MG63 (cell line): ENCODE data around the gene EPB41L5. TPM values are rescaled to one million over a fixed set of nuclear protein-coding genes. Genes with fewer than 3 reads are reported as not detected.
"Not testable (repeated sequence)": the region's sequence is repeated elsewhere in the genome, so short reads cannot be mapped to it uniquely, and the experiment has no call there.

Experiments
- DNase-seq: peaks from one replicate; pipeline ENCODE4 v3.0.0-alpha.2; 2020
- H3K27me3 ChIP-seq: fragments of 250-450 bp; sonication (Bioruptor Pico); 2 replicates; pipeline ENCODE4 v1.5.1; 2020; ENCODE audit warnings: mild to moderate bottlenecking, moderate library complexity
- H3K36me3 ChIP-seq: fragments of 250-450 bp; sonication (Bioruptor Pico); 2 replicates; pipeline ENCODE4 v1.5.1; 2020; ENCODE audit warnings: mild to moderate bottlenecking, moderate library complexity
- H3K4me3 ChIP-seq: fragments of 250-450 bp; sonication (Bioruptor Pico); 2 replicates; pipeline ENCODE4 v1.5.1; 2020; ENCODE audit warnings: mild to moderate bottlenecking, moderate library complexity
- H3K9me3 ChIP-seq: fragments of 250-450 bp; sonication (Bioruptor Pico); 2 replicates; pipeline ENCODE4 v1.5.1; 2020; ENCODE audit warnings: mild to moderate bottlenecking, moderate library complexity
- total RNA-seq: library from RNA; depleted of rRNA; stranded (reverse); fragments of >200 nt; shearing (Covaris generic); gene quantifications from 2 replicates; pipeline ENCODE4 v1.2.3, GENCODE V29; 2014; ENCODE audit warnings: low replicate concordance

Gene EPB41L5
- total RNA-seq, 1 experiment from 2014 or later: 11.8 TPM

GRCh38 chr2:120148669-120149068, 135.8 kb downstream of the EPB41L5 start:
- H3K36me3 ChIP-seq: no peaks in the 10 kb centered on the region
- H3K4me3 ChIP-seq: no peak overlapping the region
- no peaks in the 10 kb centered on the region; the same call in 1 of the 2 replicates for H3K9me3 ChIP-seq
- DNase-seq: no peak
- no peaks in the 10 kb centered on the region for H3K27me3 ChIP-seq

- Histone ChIP-seq H3K9me3 (no peaks in the 10 kb centered on the region; the same call in 1 of the 2 replicates), H3K4me3 (no peak overlapping the region), H3K27me3 (no peaks in the 10 kb centered on the region), H3K36me3 (no peaks in the 10 kb centered on the region)
- DNase-seq: no peak
These were observed 136.5 kb downstream of the EPB41L5 start for GRCh38 chr2:120149406-120149805.

- DNase-seq: no peak
- Histone ChIP-seq H3K4me3 (no peak overlapping the region), H3K9me3 (peaks cover under 1% of the 10 kb centered on the region), H3K27me3 (no peaks in the 10 kb centered on the region), H3K36me3 (no peaks in the 10 kb centered on the region)
These were observed 137.2 kb downstream of the EPB41L5 start for GRCh38 chr2:120150040-120150482.

GRCh38 chr2:120155308-120155707, 142.4 kb downstream of the EPB41L5 start:
- Histone ChIP-seq H3K36me3 (no peaks in the 10 kb centered on the region), H3K27me3 (no peaks in the 10 kb centered on the region), H3K4me3 (no peak overlapping the region), H3K9me3 (peaks cover 7% of the 10 kb centered on the region)
- no peak for DNase-seq

GRCh38 chr2:120158658-120159057, 145.8 kb downstream of the EPB41L5 start:
- DNase-seq: not testable (repeated sequence)

GRCh38 chr2:120161190-120161589, 148.3 kb downstream of the EPB41L5 start:
- H3K36me3 ChIP-seq: no peaks in the 10 kb centered on the region
- no peak for DNase-seq
- 0 out of 2 replicates have a peak, but pooled peaks cover 2% of the 10 kb centered on the region for H3K9me3 ChIP-seq
- no peaks in the 10 kb centered on the region for H3K27me3 ChIP-seq
- H3K4me3 ChIP-seq: no peak overlapping the region

More at GRCh38 chr2:120158658-120159057, 145.8 kb downstream of the EPB41L5 start:
- not testable (repeated sequence) for H3K36me3 ChIP-seq, H3K9me3 ChIP-seq, H3K27me3 ChIP-seq, H3K4me3 ChIP-seq

- no peaks in the 10 kb centered on the region for H3K9me3 ChIP-seq
- H3K36me3 ChIP-seq: no peaks in the 10 kb centered on the region
- H3K27me3 ChIP-seq: no peaks in the 10 kb centered on the region
- no peak for DNase-seq
- no peak overlapping the region for H3K4me3 ChIP-seq
These were observed 149.8 kb downstream of the EPB41L5 start for GRCh38 chr2:120162716-120163115.

GRCh38 chr2:120167272-120167671, 154.4 kb downstream of the EPB41L5 start:
- Histone ChIP-seq H3K27me3 (no peaks in the 10 kb centered on the region), H3K36me3 (no peaks in the 10 kb centered on the region), H3K9me3 (no peaks in the 10 kb centered on the region; the same call in 1 of the 2 replicates), H3K4me3 (no peak overlapping the region)
- no peak for DNase-seq

- DNase-seq: no peak
- H3K36me3 ChIP-seq: no peaks in the 10 kb centered on the region
- H3K4me3 ChIP-seq: no peak overlapping the region
- H3K27me3 ChIP-seq: no peaks in the 10 kb centered on the region
- no peaks in the 10 kb centered on the region; the same call in 1 of the 2 replicates for H3K9me3 ChIP-seq
These were observed 156.1 kb downstream of the EPB41L5 start for GRCh38 chr2:120169020-120169419.

GRCh38 chr2:120174963-120175581, 162.2 kb downstream of the EPB41L5 start:
- H3K9me3 ChIP-seq: no peaks in the 10 kb centered on the region; the same call in 1 of the 2 replicates
- no peaks in the 10 kb centered on the region for H3K27me3 ChIP-seq
- no peaks in the 10 kb centered on the region for H3K36me3 ChIP-seq
- DNase-seq: no peak
- no peak overlapping the region for H3K4me3 ChIP-seq

GRCh38 chr2:120176526-120176925, 163.6 kb downstream of the EPB41L5 start:
- H3K4me3 ChIP-seq: no peak overlapping the region
- H3K27me3 ChIP-seq: no peaks in the 10 kb centered on the region
- no peaks in the 10 kb centered on the region for H3K36me3 ChIP-seq
- DNase-seq: no peak
- no peaks in the 10 kb centered on the region for H3K9me3 ChIP-seq

GRCh38 chr2:120177001-120177621, 164.2 kb downstream of the EPB41L5 start:
- no peak overlapping the region for H3K4me3 ChIP-seq
- H3K9me3 ChIP-seq: no peaks in the 10 kb centered on the region
- H3K27me3 ChIP-seq: no peaks in the 10 kb centered on the region
- DNase-seq: no peak
- no peaks in the 10 kb centered on the region for H3K36me3 ChIP-seq

- DNase-seq: no peak
- H3K27me3 ChIP-seq: no peaks in the 10 kb centered on the region
- H3K36me3 ChIP-seq: no peaks in the 10 kb centered on the region
- H3K4me3 ChIP-seq: no peak overlapping the region
- H3K9me3 ChIP-seq: no peaks in the 10 kb centered on the region
These were observed 165.1 kb downstream of the EPB41L5 start for GRCh38 chr2:120177973-120178372.

- Histone ChIP-seq H3K9me3 (no peaks in the 10 kb centered on the region), H3K4me3 (no peak overlapping the region), H3K36me3 (no peaks in the 10 kb centered on the region), H3K27me3 (no peaks in the 10 kb centered on the region)
- no peak for DNase-seq
These were observed 166.5 kb downstream of the EPB41L5 start for GRCh38 chr2:120179396-120179795.

GRCh38 chr2:120180066-120180465, 167.2 kb downstream of the EPB41L5 start:
- no peak for DNase-seq
- no peaks in the 10 kb centered on the region for H3K9me3 ChIP-seq

GRCh38 chr2:120182019-120182560, 169.2 kb downstream of the EPB41L5 start:
- H3K4me3 ChIP-seq: no peak overlapping the region
- no peaks in the 10 kb centered on the region for H3K27me3 ChIP-seq
- H3K9me3 ChIP-seq: no peaks in the 10 kb centered on the region
- no peak for DNase-seq
- no peaks in the 10 kb centered on the region for H3K36me3 ChIP-seq

More at GRCh38 chr2:120180066-120180465, 167.2 kb downstream of the EPB41L5 start:
- no peaks in the 10 kb centered on the region for H3K36me3 ChIP-seq
- H3K27me3 ChIP-seq: no peaks in the 10 kb centered on the region
- H3K4me3 ChIP-seq: no peak overlapping the region

- Histone ChIP-seq H3K36me3 (no peaks in the 10 kb centered on the region), H3K27me3 (no peaks in the 10 kb centered on the region), H3K9me3 (peaks cover 9% of the 10 kb centered on the region), H3K4me3 (no peak overlapping the region)
- DNase-seq: no peak
These were observed 176.3 kb downstream of the EPB41L5 start for GRCh38 chr2:120189189-120189588.

GRCh38 chr2:120192280-120192679, 179.4 kb downstream of the EPB41L5 start:
- Histone ChIP-seq H3K36me3 (no peaks in the 10 kb centered on the region), H3K4me3 (no peak overlapping the region), H3K27me3 (no peaks in the 10 kb centered on the region), H3K9me3 (peaks cover 11% of the 10 kb centered on the region)
- no peak for DNase-seq
